ENCODE data around the gene FANCE.

DNA sequence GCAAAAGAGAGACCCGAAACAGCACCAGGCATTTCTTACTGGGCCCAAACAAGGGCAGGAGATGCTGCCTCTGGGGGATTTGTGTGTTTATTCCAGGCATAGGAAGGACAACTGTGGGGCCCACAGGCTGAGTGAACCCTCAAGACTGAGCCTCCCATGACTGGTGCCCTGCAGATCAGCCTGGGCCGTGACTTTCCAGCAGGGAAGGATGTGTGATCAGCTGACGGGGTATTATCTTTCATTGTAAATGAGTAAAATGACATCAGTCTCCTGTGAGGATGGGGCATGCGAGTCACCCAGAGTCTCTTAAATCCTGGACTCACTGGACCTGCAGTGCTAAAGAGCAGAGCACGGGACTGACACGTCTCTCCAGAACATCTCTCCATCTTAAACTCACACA lies 48.6 kb downstream of the FANCE start:
- TF ChIP-seq, protein P1, sequence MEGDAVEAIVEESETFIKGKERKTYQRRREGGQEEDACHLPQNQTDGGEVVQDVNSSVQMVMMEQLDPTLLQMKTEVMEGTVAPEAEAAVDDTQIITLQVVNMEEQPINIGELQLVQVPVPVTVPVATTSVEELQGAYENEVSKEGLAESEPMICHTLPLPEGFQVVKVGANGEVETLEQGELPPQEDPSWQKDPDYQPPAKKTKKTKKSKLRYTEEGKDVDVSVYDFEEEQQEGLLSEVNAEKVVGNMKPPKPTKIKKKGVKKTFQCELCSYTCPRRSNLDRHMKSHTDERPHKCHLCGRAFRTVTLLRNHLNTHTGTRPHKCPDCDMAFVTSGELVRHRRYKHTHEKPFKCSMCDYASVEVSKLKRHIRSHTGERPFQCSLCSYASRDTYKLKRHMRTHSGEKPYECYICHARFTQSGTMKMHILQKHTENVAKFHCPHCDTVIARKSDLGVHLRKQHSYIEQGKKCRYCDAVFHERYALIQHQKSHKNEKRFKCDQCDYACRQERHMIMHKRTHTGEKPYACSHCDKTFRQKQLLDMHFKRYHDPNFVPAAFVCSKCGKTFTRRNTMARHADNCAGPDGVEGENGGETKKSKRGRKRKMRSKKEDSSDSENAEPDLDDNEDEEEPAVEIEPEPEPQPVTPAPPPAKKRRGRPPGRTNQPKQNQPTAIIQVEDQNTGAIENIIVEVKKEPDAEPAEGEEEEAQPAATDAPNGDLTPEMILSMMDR (conservative IDR thresholded peaks at IDR 0.05) = no peak
- TF ChIP-seq EZH2 (IDR thresholded peaks at IDR 0.05; ENCODE audit: low read depth) = no peak
